ENCODE data around the gene AMPH.

DNA sequence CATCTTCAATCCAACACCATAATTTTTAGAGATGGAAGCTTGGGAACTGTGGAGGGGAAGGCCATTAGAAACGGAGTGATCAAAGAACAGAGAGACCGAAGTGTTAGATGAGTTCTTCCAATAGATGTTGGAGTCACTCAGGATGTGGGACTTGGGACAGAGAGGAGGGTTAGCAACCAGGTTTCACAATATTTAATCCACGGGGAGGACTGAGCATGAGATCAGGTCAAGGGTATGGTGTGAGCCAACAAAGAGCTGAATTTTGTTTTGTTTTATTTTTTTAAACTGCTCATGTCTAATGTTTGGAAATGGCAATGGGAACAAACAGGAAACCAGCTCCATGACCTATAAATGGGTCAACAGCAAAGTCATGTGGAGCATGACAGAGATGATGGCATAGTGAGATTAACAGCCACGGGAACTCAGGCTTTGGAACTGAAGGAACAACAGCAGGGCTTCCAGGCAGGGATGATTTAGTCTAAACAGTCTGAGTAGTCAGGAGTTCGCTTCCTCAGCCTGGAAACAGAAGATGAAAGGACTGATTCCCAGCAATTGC, 38.9 kb upstream of the AMPH start:
- TF ChIP-seq, protein P1, sequence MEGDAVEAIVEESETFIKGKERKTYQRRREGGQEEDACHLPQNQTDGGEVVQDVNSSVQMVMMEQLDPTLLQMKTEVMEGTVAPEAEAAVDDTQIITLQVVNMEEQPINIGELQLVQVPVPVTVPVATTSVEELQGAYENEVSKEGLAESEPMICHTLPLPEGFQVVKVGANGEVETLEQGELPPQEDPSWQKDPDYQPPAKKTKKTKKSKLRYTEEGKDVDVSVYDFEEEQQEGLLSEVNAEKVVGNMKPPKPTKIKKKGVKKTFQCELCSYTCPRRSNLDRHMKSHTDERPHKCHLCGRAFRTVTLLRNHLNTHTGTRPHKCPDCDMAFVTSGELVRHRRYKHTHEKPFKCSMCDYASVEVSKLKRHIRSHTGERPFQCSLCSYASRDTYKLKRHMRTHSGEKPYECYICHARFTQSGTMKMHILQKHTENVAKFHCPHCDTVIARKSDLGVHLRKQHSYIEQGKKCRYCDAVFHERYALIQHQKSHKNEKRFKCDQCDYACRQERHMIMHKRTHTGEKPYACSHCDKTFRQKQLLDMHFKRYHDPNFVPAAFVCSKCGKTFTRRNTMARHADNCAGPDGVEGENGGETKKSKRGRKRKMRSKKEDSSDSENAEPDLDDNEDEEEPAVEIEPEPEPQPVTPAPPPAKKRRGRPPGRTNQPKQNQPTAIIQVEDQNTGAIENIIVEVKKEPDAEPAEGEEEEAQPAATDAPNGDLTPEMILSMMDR (IDR thresholded peaks at IDR 0.05), result no peak
- TF ChIP-seq POLR2A (IDR thresholded peaks at IDR 0.05) (no peak), EP300 (IDR thresholded peaks at IDR 0.05) (no peak), POLR2AphosphoS5 (IDR thresholded peaks at IDR 0.05) (no peak)

All from gastroesophageal sphincter (tissue), 3 donors.